GM12891 (cell line): Measurements from ENCODE around the gene UQCRQ.

Experiments
- POLR2A ChIP-seq: IDR thresholded peaks from 2 replicates; pipeline ENCODE4 v1.6.1; 2011; ENCODE audit warnings: low read depth, low read length, control low read depth
- POLR2AphosphoS5 ChIP-seq: IDR thresholded peaks from 2 replicates; pipeline ENCODE4 v1.6.1; 2011; ENCODE audit warnings: low read depth, low read length, control low read depth
- POU2F2 ChIP-seq: IDR thresholded peaks from 2 replicates; pipeline ENCODE4 v1.6.1; 2011; ENCODE audit warnings: low read depth, mild to moderate bottlenecking, control low read depth, low read length, moderate library complexity

DNA sequence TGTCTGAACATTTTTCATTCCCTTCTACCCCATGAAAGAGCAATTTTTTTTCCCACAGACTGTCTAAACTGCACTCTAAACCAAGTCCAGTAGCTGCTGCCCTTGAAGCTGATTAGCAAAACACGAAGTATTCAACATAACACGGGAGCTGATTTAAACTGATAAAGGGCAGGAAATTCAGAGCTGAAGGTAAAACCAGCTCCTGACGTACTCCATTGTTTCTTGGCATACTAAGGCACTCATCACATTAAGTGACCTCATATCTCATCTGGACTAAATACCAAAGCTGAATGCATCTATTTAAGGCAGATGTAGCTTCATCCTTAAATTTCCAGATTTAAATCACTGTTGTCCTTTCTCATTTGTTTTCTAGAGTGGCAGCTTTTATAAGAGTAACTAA, 12.1 kb upstream of the UQCRQ start:
- TF ChIP-seq POLR2A (no peak), POU2F2 (no peak), POLR2AphosphoS5 (no peak)
